OCI-LY7 (cell line): ENCODE data around the gene RASGRP1.

ENCODE experiments used
- EZH2phosphoT487 ChIP-seq: fragments of 200-600 bp; sonication (generic); IDR thresholded peaks from 2 replicates; pipeline ENCODE4 v1.6.1; 2018; ENCODE audit warnings: low read depth, borderline replicate concordance, mild to moderate bottlenecking, mixed run types, antibody characterized with exemption, low read length, moderate library complexity, mixed read lengths
- TF ChIP-seq, protein P1 (sequence below): fragments of 200-600 bp; sonication (generic); conservative IDR thresholded peaks from 2 replicates; pipeline ENCODE4 v1.5.1; 2014; ENCODE audit warnings: mild to moderate bottlenecking, antibody characterized with exemption, low read length, moderate library complexity, mixed read lengths

GRCh38 chr15:38565287-38565670 is 665 bp upstream of the RASGRP1 start:
- TF ChIP-seq EZH2phosphoT487, result no peak
- TF ChIP-seq, protein P1, sequence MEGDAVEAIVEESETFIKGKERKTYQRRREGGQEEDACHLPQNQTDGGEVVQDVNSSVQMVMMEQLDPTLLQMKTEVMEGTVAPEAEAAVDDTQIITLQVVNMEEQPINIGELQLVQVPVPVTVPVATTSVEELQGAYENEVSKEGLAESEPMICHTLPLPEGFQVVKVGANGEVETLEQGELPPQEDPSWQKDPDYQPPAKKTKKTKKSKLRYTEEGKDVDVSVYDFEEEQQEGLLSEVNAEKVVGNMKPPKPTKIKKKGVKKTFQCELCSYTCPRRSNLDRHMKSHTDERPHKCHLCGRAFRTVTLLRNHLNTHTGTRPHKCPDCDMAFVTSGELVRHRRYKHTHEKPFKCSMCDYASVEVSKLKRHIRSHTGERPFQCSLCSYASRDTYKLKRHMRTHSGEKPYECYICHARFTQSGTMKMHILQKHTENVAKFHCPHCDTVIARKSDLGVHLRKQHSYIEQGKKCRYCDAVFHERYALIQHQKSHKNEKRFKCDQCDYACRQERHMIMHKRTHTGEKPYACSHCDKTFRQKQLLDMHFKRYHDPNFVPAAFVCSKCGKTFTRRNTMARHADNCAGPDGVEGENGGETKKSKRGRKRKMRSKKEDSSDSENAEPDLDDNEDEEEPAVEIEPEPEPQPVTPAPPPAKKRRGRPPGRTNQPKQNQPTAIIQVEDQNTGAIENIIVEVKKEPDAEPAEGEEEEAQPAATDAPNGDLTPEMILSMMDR, result no peak
